ENCODE results near the gene DNMT1.
A peak's percentile ranks its signal among the peaks of the same experiment; 100 is the strongest.

Gene DNMT1

DNA sequence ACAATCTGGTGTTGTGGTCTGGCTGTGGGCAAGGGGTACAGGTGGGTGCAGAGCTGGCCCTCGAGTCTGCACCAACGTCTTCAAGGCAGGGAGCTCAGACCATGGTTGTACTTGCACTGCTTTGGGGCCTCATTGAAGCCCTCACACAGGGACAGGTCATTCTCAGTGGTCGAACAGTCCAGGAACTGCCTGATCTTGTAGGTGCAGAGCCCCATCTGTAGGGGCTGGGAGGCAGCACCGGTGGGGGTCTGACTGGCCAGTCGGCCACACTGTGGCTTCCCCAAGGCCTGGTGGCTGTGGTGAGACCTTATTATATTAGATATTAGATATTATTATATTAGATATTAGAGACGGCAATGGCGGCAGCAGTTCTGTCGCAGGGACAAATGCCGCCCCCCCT is 22.3 kb upstream of the DNMT1 start:
- H3K27ac ChIP-seq: no peak overlapping the region
- no peak for DNase-seq
- no peaks in the 10 kb centered on the region for H3K36me3 ChIP-seq (replicated peaks)
- no peak overlapping the region for H3K4me3 ChIP-seq (ENCODE audit: low read depth, low read length)
- in situ Hi-C loops (cut with HindIII; ENCODE audit: low pct_ligation_motif_present, low sequenced_read_pairs): no loop called here
- H3K27me3 ChIP-seq (replicated peaks): no peaks in the 10 kb centered on the region
- TF ChIP-seq, protein P1, sequence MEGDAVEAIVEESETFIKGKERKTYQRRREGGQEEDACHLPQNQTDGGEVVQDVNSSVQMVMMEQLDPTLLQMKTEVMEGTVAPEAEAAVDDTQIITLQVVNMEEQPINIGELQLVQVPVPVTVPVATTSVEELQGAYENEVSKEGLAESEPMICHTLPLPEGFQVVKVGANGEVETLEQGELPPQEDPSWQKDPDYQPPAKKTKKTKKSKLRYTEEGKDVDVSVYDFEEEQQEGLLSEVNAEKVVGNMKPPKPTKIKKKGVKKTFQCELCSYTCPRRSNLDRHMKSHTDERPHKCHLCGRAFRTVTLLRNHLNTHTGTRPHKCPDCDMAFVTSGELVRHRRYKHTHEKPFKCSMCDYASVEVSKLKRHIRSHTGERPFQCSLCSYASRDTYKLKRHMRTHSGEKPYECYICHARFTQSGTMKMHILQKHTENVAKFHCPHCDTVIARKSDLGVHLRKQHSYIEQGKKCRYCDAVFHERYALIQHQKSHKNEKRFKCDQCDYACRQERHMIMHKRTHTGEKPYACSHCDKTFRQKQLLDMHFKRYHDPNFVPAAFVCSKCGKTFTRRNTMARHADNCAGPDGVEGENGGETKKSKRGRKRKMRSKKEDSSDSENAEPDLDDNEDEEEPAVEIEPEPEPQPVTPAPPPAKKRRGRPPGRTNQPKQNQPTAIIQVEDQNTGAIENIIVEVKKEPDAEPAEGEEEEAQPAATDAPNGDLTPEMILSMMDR (IDR thresholded peaks at IDR 0.05; ENCODE audit: low read depth, low read length, missing control alignments): no peak

DNA sequence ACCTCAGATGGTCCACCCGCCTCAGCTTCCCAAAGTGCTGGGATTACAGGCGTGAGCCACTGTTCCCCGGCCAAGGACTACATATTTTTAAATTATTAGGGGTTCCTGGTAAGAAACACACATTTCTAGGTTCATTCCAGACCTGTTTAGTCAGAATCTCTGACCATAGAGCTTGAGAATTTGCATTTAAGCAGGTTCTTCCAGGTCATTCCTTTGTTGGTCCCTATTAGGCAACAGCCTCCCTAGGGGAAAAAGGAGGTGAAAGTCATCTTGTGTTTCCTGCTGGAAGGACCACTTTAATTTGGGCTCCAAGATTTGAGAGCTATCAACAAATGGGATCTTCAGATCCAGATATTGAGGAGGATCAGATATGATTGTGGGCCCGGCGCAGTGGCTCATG is 20.0 kb upstream of the DNMT1 start:
- in situ Hi-C loops (cut with HindIII; ENCODE audit: low pct_ligation_motif_present, low sequenced_read_pairs): no loop called here
- TF ChIP-seq, protein P1 (IDR thresholded peaks at IDR 0.05; ENCODE audit: low read depth, low read length, missing control alignments): no peak
- Histone ChIP-seq H3K4me3 (ENCODE audit: low read depth, low read length) (no peak overlapping the region), H3K27ac (no peak overlapping the region), H3K27me3 (replicated peaks) (no peaks in the 10 kb centered on the region), H3K36me3 (replicated peaks) (no peaks in the 10 kb centered on the region)
- peak; percentile 37 for DNase-seq

DNA sequence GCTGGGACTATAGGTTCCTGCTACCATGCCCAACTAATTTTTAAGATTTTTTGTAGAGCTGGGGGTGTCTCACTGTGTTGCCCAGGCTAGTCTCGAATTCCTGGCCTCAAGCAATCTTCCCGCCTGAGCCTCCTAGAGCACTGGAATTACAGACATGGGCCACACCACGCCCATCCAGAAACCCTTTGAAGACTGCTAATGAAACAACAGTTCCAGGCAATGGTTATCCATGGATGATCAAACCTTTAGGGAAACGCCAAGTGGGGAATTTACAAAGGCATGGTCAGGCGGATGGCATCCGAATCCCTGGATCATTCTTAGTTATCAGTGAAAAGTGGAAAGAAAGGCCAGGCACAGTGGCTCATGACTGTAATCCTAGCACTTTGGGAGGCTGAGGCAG is 16.9 kb upstream of the DNMT1 start:
- Histone ChIP-seq H3K27me3 (replicated peaks) (no peaks in the 10 kb centered on the region), H3K27ac (no peak overlapping the region), H3K36me3 (replicated peaks) (no peaks in the 10 kb centered on the region), H3K4me3 (ENCODE audit: low read depth, low read length) (no peak overlapping the region)
- DNase-seq: no peak
- TF ChIP-seq, protein P1 (IDR thresholded peaks at IDR 0.05; ENCODE audit: low read depth, low read length, missing control alignments): no peak
- in situ Hi-C loops (cut with HindIII; ENCODE audit: low pct_ligation_motif_present, low sequenced_read_pairs): no loop called here

GRCh38 chr19:10211061-10211460 is 16.3 kb upstream of the DNMT1 start:
- Histone ChIP-seq H3K4me3 (ENCODE audit: low read depth, low read length) (no peak overlapping the region), H3K36me3 (replicated peaks) (no peaks in the 10 kb centered on the region), H3K27ac (no peak overlapping the region), H3K27me3 (replicated peaks) (no peaks in the 10 kb centered on the region)
- DNase-seq: no peak
- in situ Hi-C loops (cut with HindIII; ENCODE audit: low pct_ligation_motif_present, low sequenced_read_pairs): no loop called here
- TF ChIP-seq, protein P1 (IDR thresholded peaks at IDR 0.05; ENCODE audit: low read depth, low read length, missing control alignments): no peak

- DNase-seq: peak; percentile 43
- H3K4me3 ChIP-seq (ENCODE audit: low read depth, low read length): no peak overlapping the region
- TF ChIP-seq, protein P1 (IDR thresholded peaks at IDR 0.05; ENCODE audit: low read depth, low read length, missing control alignments): no peak
- H3K27me3 ChIP-seq (replicated peaks): no peaks in the 10 kb centered on the region
- no peaks in the 10 kb centered on the region for H3K36me3 ChIP-seq (replicated peaks)
- in situ Hi-C loops (cut with HindIII; ENCODE audit: low pct_ligation_motif_present, low sequenced_read_pairs): no loop called here
- H3K27ac ChIP-seq: no peak overlapping the region
These were observed 14.6 kb upstream of the DNMT1 start for GRCh38 chr19:10209315-10209714.

- DNase-seq: no peak
- Histone ChIP-seq H3K36me3 (replicated peaks) (no peaks in the 10 kb centered on the region), H3K27ac (no peak overlapping the region), H3K4me3 (ENCODE audit: low read depth, low read length) (no peak overlapping the region), H3K27me3 (replicated peaks) (no peaks in the 10 kb centered on the region)
- in situ Hi-C loops (cut with HindIII; ENCODE audit: low pct_ligation_motif_present, low sequenced_read_pairs): no loop called here
- TF ChIP-seq, protein P1 (IDR thresholded peaks at IDR 0.05; ENCODE audit: low read depth, low read length, missing control alignments): no peak
These were observed 12.3 kb upstream of the DNMT1 start for GRCh38 chr19:10207026-10207425.
